GM21447 (cell line): ENCODE measurements around the gene GLA.

ENCODE experiments used
- ATAC-seq: cut with Tn5 transposase; IDR thresholded peaks from one replicate; pipeline ENCODE4 v1.9.1; 2021; ENCODE audit not compliant: unreplicated experiment

Gene GLA

DNA sequence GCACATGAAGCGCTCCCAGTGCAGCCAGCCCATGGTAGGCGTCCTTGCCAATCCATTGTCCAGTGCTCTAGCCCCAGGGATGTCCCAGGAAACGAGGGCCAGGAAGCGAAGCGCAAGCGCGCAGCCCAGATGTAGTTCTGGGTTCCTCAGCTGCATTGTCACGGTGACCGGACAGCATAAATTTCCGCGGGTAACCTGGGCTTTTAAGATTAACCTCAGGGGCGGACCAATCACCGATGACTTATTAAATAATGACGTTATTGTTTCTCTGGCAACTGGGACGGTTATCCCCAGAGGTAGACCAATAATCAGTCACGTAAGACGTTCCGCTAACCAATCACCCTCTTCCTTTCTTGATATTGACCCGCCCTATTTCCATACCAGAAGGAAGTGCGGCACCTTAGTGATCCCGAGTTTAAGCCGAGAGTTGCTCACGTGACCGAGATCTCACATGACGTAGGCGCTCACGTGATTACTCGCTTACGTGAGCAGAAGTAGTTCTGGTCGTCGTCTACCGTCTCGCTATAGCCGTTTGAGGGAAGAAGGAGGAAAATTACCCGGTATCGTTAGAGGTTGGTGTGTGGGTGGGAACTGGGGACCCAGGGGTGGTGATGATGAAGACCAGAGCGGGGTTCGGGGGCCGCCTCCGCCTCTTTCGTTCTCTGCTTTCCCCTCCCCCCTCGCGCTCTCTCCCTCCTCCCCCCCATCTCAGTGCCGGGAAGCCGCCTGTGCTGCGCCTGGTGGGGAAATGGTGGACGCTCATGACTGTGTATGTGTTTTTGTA is at the start of gene GLA, which contains the start of gene HNRNPH2:
Gene GLA, minus strand, starts transcription at position 178 of the 784 bp plus-strand sequence. Its CDS starts 22 bp downstream, at position 156.
Gene HNRNPH2, plus strand, starts transcription at position 475 of the 784 bp plus-strand sequence. CDS start 3,767 bp downstream, outside the sequence.
- peak; percentile 94 for ATAC-seq

GRCh38 chrX:101452056-101452455 is 44.3 kb upstream of the GLA start:
- no peak for ATAC-seq

GRCh38 chrX:101450961-101451360 is 43.2 kb upstream of the GLA start:
- no peak for ATAC-seq

GRCh38 chrX:101450085-101450484 is 42.4 kb upstream of the GLA start:
- ATAC-seq = no peak

DNA sequence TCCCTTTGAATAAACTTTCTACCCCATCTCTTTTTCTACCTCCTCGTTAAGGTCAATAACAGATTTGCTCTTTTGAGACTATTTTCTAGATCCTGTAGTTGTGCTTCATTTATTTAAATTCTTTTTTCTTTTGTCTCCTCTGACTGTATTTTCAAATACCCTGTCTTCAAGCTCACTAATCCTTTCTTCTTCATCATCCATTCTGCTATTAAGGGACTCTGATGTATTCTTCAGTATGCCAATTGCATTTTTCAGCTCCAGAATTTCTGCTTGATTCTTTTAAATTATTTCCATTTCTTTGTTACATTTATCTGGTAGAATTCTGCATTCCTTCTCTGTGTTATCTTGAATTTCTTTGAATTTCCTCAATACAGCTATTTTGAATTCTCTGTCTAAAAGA is 41.6 kb upstream of the GLA start:
- ATAC-seq = no peak

DNA sequence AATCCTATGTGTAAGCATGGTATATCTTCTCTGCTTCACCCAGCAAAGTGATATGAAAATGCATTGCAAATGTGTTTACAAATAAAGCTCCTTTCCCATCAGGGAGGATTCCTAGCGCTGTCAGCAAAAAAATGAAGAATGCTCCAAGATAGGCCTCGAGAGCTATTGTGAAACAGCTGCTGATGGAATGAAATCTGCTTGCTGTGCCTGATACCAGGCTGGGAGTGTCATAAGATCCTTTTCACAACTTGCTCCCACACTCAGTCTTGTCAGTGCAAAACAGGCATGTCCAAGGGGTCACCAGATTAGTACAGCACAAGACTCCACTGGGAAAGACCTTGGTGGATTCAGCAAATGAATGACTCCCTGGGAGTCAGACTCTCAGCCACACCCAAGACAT is 34.4 kb upstream of the GLA start:
- no peak for ATAC-seq

GRCh38 chrX:101430457-101431078 is 22.8 kb upstream of the GLA start:
- ATAC-seq = peak; percentile 98

- ATAC-seq = no peak
These were observed 22.2 kb upstream of the GLA start for GRCh38 chrX:101429934-101430333.

- no peak for ATAC-seq
These were observed 20.2 kb upstream of the GLA start for GRCh38 chrX:101427954-101428353.

DNA sequence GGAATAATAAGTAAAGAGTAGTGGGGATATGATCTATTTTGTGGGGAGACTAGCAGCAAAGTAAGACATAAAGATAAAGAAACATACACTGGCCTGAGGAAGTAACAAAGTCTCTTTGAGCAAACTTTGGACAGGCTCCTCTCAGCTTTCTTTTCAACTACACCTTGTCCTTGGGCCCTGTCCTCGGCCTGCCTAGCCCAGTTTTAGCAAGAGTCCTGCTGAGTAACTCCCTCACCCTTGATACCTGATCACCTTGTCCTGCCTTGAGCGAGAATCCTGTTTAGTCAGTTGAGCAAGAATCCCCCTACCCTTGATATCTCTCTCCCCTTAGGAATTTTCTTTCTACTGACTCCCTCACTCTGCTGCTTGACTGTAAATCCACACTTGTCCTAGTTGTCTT is 11.8 kb upstream of the GLA start:
- no peak for ATAC-seq

- ATAC-seq = peak; percentile 50
These were observed 10.5 kb upstream of the GLA start for GRCh38 chrX:101417981-101418841.

DNA sequence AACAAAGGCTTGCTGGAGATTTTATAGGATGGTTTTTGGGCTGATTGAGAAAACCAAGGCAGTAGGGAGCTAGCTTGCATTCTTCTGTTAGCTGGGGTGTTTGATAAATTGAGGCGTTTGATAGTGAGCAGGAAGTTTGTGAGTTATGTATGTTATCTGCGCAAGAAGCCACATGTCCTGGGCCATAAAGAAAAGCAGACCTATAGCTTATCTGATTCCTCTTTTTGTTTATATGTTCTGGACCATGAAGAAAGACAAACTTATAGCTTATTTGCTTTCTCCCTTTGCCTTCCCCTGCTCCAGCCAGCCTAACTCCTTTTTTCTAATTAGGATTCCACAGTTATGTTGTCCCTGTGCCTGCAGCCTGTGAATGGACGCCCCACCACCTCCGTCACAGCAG is 9.5 kb upstream of the GLA start:
- ATAC-seq = no peak

DNA sequence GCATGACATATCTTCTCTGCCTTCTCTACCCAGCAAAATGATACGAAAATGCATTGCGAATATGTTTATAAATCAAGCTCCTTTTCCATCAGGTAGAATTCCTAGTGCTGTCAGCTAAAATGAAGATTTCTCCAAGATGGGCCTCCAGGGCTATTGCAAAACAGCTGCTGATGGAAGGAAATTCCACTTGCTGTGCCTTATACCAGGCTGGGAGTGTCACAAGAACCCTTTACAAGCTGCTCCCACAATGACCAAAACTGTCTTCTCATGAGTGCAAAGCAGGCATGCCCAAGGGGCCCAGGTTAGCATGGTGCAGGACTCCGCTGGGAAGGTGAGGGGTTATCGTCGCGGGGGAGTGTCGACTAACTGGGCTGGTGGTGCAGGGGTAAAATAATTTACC is 9.0 kb upstream of the GLA start:
- ATAC-seq = no peak

GRCh38 chrX:101415180-101416145 is 7.7 kb upstream of the GLA start:
- peak; percentile 61 for ATAC-seq

DNA sequence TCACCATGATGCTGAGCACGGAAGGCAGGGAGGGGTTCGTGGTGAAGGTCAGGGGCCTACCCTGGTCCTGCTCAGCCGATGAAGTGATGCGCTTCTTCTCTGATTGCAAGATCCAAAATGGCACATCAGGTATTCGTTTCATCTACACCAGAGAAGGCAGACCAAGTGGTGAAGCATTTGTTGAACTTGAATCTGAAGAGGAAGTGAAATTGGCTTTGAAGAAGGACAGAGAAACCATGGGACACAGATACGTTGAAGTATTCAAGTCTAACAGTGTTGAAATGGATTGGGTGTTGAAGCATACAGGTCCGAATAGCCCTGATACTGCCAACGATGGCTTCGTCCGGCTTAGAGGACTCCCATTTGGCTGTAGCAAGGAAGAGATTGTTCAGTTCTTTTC is 4.3 kb upstream of the GLA start:
- ATAC-seq = no peak

- no peak for ATAC-seq
These were observed 2.7 kb upstream of the GLA start for GRCh38 chrX:101410461-101410860.

DNA sequence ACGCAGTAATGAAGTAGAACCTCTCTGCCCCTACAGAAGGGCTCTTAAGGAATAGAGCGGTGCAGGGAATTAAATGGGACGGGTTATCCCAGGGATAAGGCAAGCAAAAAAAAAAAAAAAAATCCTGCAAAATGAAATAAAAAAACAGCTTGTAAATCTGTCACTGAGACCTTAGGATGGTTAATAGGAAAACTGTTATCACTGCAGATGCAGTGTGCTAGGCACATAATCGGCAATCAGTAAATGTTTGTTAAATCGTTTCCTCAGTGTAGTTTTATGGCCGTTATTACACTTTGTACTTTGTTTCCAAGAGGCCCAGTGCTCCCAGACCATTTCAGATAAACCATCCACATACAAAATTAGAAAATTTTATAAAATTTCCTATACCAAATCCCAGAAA is 1.3 kb upstream of the GLA start:
- ATAC-seq = no peak

- ATAC-seq = no peak
These were observed 762 bp upstream of the GLA start for GRCh38 chrX:101408532-101408841.

- ATAC-seq = no peak
These were observed 468 bp downstream of the GLA start for GRCh38 chrX:101407167-101407747.

GRCh38 chrX:101399825-101400224 is 7.9 kb downstream of the GLA start:
- no peak for ATAC-seq
